Nephron progenitor cell (in vitro differentiated cells): ENCODE data around the gene APOL1.
A peak's percentile ranks its signal among the peaks of the same experiment; 100 is the strongest.

Experiments
- DNase-seq: peaks from one replicate; pipeline ENCODE4 v3.0.0; 2021
- H3K27ac Mint-ChIP-seq: 2 replicates; pipeline ENCODE4 v1.8.0; 2021; ENCODE audit warnings: mild to moderate bottlenecking, moderate library complexity, mixed read lengths
- H3K27me3 Mint-ChIP-seq: 2 replicates; pipeline ENCODE4 v1.8.0; 2021; ENCODE audit warnings: mild to moderate bottlenecking, low read depth, mixed read lengths; ENCODE audit not compliant: poor library complexity
- H3K36me3 Mint-ChIP-seq: 2 replicates; pipeline ENCODE4 v1.8.0; 2021; ENCODE audit warnings: low read depth, mixed read lengths
- H3K4me1 Mint-ChIP-seq: 2 replicates; pipeline ENCODE4 v1.8.0; 2021; ENCODE audit warnings: mixed read lengths
- H3K4me3 Mint-ChIP-seq: 2 replicates; pipeline ENCODE4 v1.8.0; 2021; ENCODE audit warnings: mild to moderate bottlenecking, moderate library complexity, mixed read lengths
- H3K9me3 Mint-ChIP-seq: 2 replicates; pipeline ENCODE4 v1.8.0; 2021; ENCODE audit warnings: mild to moderate bottlenecking, moderate library complexity, mixed read lengths
- TF ChIP-seq, protein P1 (sequence below): fragments of 200-600 bp; sonication (generic); IDR thresholded peaks from 2 replicates; pipeline ENCODE4 v1.5.0; 2021; ENCODE audit warnings: antibody characterized with exemption

APOL1 gene

DNA sequence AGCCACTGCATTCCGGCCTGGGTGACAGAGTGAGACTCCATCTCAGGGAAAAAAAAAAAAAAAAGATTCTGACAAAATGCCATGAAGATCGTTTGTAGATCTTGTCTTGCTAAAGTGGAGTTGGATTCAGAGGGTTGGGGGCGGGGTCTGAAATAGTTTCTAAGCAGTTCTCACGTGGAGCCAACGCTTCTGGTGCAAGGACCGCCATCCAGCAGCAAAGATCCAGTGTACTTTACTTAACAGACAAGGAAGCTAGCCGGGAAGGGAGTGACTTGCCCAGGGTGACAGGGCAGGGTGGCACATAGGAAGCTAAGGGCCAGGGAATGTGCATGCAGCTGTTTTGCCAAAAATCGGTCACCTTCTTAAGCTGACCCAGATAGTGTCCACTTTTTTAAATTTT lies 27.4 kb downstream of the APOL1 start:
- no peak for DNase-seq
- Mint-ChIP-seq H3K27ac (no peak overlapping the region), H3K27me3 (peaks cover 3% of the 10 kb centered on the region), H3K4me3 (no peak overlapping the region), H3K9me3 (no peaks in the 10 kb centered on the region), H3K36me3 (peaks cover 36% of the 10 kb centered on the region), H3K4me1 (peaks cover 26% of the 10 kb centered on the region)
- TF ChIP-seq, protein P1, sequence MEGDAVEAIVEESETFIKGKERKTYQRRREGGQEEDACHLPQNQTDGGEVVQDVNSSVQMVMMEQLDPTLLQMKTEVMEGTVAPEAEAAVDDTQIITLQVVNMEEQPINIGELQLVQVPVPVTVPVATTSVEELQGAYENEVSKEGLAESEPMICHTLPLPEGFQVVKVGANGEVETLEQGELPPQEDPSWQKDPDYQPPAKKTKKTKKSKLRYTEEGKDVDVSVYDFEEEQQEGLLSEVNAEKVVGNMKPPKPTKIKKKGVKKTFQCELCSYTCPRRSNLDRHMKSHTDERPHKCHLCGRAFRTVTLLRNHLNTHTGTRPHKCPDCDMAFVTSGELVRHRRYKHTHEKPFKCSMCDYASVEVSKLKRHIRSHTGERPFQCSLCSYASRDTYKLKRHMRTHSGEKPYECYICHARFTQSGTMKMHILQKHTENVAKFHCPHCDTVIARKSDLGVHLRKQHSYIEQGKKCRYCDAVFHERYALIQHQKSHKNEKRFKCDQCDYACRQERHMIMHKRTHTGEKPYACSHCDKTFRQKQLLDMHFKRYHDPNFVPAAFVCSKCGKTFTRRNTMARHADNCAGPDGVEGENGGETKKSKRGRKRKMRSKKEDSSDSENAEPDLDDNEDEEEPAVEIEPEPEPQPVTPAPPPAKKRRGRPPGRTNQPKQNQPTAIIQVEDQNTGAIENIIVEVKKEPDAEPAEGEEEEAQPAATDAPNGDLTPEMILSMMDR, result no peak

DNA sequence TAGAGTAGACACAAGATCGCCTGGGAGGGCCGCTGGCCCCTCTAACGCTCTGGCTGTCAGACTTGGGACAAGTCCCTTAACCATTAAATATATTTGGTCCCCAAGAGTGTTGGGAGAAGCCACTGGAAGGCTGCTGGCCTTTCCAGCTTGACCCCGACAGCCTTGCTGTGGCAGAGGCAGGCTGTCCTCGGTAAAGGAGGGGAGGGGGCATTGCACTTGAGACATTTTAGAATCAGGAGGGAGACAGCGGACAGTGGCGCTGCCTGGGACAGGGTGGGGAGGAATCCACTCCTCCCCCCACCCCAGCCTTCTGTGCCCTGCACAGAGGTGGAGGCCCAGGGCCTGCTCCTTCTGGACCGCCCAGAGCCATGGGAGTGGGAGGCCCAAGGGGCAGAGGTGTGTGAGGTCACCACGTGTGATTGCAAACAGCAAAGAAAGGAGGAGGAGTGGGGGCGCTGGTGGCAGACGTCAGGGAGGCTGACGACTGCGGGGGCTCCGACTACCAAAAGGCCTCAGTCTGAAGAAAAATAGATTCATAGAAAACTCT lies 28.9 kb downstream of the APOL1 start:
- no peak for DNase-seq
- no peaks in the 10 kb centered on the region for H3K27me3 Mint-ChIP-seq
- TF ChIP-seq, protein P1, result no peak
- peak overlapping the region; percentile 71 for H3K27ac Mint-ChIP-seq
- H3K9me3 Mint-ChIP-seq, result no peaks in the 10 kb centered on the region
- no peak overlapping the region for H3K4me3 Mint-ChIP-seq
- peaks cover 46% of the 10 kb centered on the region for H3K36me3 Mint-ChIP-seq
- peaks cover 34% of the 10 kb centered on the region for H3K4me1 Mint-ChIP-seq

DNA sequence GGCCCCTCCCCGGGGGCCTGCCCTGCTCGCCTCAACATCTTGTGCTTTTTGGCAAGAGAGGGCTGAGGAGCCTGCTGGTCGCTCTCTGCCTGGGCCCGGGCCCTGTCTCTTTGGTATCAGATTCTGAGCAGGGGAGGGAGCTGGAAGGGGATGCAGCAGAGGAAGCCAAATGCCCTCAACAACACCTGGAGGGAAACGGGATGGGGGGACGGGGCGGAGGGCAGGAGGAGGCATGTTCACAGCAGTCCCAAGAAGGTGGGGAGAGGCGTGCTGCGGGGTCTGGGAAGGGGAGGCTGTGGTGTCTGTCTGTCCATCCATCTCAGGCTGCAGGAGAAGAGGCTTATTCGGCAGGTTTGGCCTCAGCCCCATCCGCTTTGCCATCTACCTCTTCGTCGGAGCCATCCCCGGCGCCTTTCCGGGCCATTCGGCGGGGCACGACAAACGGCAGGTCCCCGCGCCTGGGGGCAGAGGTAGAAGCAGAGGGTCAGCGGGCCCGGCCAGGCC lies 29.4 kb downstream of the APOL1 start:
- TF ChIP-seq, protein P1, result no peak
- no peaks in the 10 kb centered on the region for H3K9me3 Mint-ChIP-seq
- DNase-seq, result no peak
- peaks cover 39% of the 10 kb centered on the region for H3K4me1 Mint-ChIP-seq
- H3K27ac Mint-ChIP-seq, result peak overlapping the region; percentile 54
- H3K27me3 Mint-ChIP-seq, result no peaks in the 10 kb centered on the region
- no peak overlapping the region for H3K4me3 Mint-ChIP-seq
- peaks cover 51% of the 10 kb centered on the region for H3K36me3 Mint-ChIP-seq

DNA sequence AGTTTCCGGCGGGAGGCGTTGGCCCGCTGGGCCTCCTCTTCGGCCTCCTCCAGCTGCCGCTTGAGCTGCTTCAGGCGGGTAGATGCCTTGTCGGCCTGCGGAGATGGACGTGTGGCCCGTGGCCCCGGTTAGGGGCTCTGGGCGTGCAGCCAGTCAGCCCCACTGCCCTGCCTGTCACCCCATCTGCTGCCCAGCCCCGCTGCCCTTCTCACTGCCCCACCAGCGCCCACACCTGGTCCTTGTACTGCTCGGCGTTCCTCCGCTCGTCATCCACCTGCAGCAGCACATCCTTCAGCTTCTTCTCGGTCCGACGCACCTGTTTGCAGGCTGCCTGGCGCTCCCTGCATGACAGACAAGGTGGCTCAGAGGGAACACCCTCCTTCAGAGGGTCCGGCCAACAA lies 31.2 kb downstream of the APOL1 start:
- no peaks in the 10 kb centered on the region for H3K27me3 Mint-ChIP-seq
- H3K36me3 Mint-ChIP-seq, result peaks cover 60% of the 10 kb centered on the region
- H3K4me3 Mint-ChIP-seq, result no peak overlapping the region
- H3K27ac Mint-ChIP-seq, result no peak overlapping the region
- peaks cover 34% of the 10 kb centered on the region for H3K4me1 Mint-ChIP-seq
- H3K9me3 Mint-ChIP-seq, result no peaks in the 10 kb centered on the region
- TF ChIP-seq, protein P1, result no peak
- DNase-seq, result no peak

DNA sequence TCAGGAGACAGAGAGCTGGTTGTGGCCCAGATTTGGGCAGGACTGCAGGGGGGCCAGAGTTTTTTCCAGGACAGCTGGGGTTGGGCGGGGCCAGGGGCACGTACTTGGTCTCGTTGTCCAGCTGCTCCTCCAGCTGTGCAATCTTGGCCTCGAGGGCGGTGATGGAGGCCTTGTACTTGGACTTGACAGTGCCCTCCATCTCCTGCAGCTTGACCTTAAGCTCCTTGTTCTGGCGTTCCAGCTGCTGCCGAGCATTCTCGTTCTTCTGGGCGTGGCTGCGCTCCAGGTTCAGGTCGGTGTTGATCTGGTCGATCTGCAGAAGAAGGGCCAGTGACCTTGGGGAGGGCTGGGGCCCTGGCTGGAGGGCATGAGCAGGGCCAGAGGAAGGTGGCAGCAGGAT lies 32.1 kb downstream of the APOL1 start:
- TF ChIP-seq, protein P1, result no peak
- H3K27me3 Mint-ChIP-seq, result no peaks in the 10 kb centered on the region
- peaks cover 34% of the 10 kb centered on the region for H3K4me1 Mint-ChIP-seq
- no peak for DNase-seq
- no peak overlapping the region for H3K4me3 Mint-ChIP-seq
- peaks cover 63% of the 10 kb centered on the region for H3K36me3 Mint-ChIP-seq
- no peak overlapping the region for H3K27ac Mint-ChIP-seq
- H3K9me3 Mint-ChIP-seq, result peaks cover 5% of the 10 kb centered on the region

DNA sequence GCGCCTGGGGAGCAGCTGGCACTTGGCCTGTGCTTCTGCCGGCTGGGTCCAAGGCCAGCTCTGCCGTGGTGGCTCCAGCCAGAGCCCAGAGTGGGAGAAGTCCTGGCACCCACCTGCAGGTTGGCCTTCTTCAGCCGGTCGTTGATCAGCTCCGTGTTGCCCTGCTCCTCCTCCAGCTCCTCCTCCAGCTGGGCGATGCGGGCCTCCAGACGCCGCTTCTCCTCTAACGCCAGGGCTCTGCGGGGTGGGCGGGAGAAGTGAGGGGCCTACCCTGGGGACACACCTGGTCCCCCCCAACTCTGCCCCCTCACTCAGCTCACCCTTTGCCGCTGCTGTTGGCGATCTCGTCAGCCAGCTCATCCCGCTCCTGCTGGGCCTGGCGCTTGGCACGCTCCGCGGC lies 32.6 kb downstream of the APOL1 start:
- peaks cover 63% of the 10 kb centered on the region for H3K36me3 Mint-ChIP-seq
- H3K27ac Mint-ChIP-seq, result no peak overlapping the region
- no peak overlapping the region for H3K4me3 Mint-ChIP-seq
- DNase-seq, result no peak
- H3K4me1 Mint-ChIP-seq, result peaks cover 34% of the 10 kb centered on the region
- H3K9me3 Mint-ChIP-seq, result peaks cover 6% of the 10 kb centered on the region
- TF ChIP-seq, protein P1, result no peak
- no peaks in the 10 kb centered on the region for H3K27me3 Mint-ChIP-seq
